ENCODE measurements around the gene KIDINS220. TPM values are rescaled to one million over a fixed set of nuclear protein-coding genes. Genes with fewer than 3 reads are reported as not detected.

The KIDINS220 gene
- polyA plus RNA-seq, 5 donors = 62.9 to 113 (median 103) TPM

- no peak for DNase-seq
Observed at GRCh38 chr2:8806885-8807704, 30.3 kb downstream of the KIDINS220 start.

DNA sequence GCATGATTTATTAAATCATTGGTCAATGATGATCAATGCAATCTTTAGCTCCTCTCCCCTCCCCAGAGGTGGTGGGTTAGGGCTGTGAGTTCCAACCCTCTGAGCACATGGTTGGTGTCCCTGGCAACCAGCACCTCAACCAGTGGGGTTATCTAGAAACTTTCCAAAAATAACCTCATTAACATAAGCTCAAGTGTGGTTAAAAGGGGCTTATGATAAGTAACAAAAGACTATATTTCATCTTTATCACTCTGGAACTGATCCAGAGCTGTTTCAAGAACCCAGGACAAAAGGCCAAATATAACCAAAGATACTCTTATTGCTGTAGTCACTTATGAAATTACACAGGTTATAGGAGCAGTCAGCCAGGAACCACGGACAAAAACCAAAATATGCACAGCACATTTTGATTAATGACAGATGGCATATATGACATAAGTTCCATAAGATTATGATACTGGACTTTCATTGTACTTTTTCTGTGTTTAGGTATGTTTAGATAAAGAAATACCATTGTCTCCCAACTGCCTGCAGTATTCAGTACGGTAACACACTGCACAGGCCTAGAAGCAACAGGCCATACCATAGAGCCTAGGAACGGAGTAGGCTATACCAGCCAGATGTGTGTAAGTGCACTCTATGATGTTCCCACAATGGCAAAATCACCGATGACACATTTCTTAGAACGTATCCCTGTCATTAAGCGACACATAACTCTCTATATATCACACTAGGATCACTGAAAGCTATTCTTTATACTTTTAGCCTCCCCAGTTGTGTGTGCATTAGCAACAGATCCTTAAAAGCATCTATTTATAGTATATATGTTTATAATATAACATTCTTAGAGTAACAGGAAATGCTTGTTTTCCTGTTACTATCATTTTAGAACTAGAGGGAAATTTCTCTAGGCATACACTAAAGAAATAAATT, 31.9 kb downstream of the KIDINS220 start:
- no peak for DNase-seq

- no peak for DNase-seq
Observed at GRCh38 chr2:8803658-8804379, 33.6 kb downstream of the KIDINS220 start.

DNA sequence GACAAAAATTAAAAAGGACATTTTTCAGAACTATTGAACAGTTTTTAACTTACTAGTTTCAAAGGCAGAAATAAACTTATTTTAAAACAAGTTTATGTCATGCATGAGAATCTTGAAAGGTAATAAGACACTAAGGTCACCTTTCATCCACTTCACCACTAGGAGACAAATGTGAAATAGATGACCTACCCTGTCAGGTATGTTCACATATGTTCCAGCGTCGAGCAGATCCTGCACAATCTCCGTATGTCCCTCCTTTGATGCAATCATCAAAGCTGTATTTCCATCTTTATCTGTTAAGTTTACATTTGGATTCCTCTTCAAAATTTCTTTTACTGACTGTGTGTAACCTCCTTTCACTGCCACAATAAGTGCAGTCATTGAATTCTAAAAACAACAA, 34.7 kb downstream of the KIDINS220 start:
- DNase-seq = no peak

GRCh38 chr2:8800821-8801220, 36.6 kb downstream of the KIDINS220 start:
- DNase-seq = no peak

- DNase-seq = no peak
Observed at GRCh38 chr2:8800218-8800617, 37.2 kb downstream of the KIDINS220 start.

- DNase-seq = no peak
Observed at GRCh38 chr2:8799004-8799403, 38.4 kb downstream of the KIDINS220 start.

DNA sequence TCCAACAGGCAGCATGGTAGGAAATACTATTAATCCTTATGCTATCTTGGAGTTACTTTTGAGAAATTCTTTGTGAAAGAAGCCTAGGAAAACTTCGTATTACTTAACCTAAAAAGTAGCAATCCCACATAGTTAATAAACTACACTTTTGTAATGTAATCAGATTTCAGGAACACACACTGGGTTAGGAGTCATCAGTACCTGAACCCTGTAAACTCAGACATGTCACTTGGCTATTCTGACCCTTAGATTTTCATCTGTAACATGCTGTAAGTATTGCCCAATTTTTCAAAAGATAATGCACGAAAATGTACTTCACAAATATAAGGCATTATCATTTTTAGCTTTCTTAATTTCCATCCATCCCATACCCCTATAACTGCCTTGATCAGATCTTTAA, 39.0 kb downstream of the KIDINS220 start:
- DNase-seq = no peak

DNA sequence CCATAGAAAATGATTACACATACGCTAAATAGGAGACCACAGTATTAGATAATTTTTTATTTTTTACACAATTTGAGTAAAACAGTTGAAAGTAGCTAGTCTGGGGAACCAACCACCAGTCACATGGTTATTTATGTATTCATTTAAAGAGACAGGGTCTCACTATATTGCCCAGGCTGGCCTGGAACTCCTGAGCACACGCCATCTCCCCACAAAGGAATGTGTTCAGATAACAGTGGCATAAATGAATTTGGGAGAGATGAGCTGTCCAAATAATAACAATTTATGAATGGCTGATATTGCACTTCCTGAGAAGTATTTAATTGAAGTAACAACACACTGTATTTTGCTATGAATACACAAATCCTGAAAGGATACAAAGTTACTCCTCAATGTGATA, 39.7 kb downstream of the KIDINS220 start:
- no peak for DNase-seq

DNA sequence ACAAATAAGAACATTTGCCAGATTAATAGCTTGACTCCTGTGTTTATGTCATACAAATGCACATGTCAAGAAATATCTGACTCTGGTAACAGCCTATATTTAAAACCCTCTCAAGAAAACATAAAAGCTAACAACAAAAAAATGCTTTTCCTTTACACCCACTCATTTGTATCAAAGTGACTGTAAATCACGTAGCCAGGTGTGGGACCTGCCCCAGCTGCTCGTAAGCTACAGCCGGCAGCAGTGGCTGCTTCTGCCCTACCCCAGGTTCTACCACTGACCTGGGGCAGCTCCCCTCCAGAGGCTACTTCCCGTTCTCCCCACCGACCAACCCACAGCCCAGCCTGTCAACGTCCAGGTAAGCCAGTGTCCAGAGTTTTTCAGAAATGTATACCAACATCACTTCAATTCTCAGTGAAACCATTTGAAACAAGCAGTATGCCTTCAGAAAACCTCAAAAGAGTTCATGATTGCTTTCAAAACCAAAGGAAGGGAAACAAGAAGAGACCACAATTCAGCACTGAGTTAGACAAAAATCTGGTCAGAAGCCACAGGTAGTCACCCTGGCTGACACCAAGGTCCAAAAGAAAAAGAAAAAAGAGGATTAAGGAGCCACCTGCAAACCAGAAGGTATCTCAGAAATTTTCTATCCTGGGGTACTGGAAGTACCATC, 40.4 kb downstream of the KIDINS220 start:
- no peak for DNase-seq

DNA sequence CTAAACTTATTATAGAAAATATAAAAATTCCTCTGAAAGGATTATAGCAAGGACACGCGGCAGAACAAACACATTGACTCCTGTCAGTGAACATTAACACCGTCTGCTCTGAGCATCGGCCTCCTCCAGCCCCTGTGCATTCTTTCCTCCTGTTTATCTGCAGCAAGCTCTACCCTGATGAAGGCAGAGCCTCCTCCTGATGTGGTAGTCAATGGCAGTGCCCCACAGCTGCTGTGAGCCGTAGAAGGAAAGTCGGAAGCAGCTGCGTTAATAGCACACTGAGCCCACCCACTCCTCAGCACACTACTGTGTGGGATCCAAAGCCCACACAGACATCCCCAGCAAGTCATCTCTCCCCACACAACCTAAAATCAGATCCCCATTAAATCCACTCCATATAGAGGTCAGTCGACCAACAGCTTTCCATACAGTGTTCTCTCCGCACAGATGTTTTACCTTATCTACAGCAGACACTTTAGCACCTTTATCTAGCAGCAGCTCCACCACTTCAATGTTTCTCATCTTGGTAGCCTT, 41.0 kb downstream of the KIDINS220 start:
- DNase-seq = no peak

- DNase-seq = peak in 1 of 2 donors; percentile 24
Observed at GRCh38 chr2:8794923-8795825, 42.2 kb downstream of the KIDINS220 start.

DNA sequence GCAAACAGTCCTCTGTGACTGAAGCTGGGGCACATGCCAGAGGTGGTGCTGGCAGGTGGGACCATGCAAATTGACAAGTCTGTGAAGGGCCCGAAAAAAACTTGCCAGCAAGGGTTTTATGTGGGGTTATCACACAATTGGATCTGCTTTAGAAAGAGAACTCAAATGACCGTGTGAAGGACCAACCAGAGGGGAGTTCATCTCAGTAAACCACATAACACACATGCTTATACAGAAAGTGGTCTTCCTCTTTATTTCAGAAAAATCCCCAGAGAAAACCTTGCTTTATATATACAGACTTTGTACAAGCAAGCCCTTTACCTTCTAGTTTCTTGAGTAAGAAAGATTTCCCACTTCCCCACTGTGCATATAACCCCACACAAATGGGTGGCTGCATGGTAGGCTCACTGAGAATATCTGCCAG, 46.7 kb downstream of the KIDINS220 start:
- no peak for DNase-seq

GRCh38 chr2:8786463-8786862, 51.0 kb downstream of the KIDINS220 start:
- no peak for DNase-seq

GRCh38 chr2:8779795-8780671, 57.4 kb downstream of the KIDINS220 start:
- DNase-seq = no peak

- DNase-seq = no peak
Observed at GRCh38 chr2:8774371-8774770, 63.0 kb downstream of the KIDINS220 start.

GRCh38 chr2:8767324-8767723, 70.1 kb downstream of the KIDINS220 start:
- no peak for DNase-seq

DNA sequence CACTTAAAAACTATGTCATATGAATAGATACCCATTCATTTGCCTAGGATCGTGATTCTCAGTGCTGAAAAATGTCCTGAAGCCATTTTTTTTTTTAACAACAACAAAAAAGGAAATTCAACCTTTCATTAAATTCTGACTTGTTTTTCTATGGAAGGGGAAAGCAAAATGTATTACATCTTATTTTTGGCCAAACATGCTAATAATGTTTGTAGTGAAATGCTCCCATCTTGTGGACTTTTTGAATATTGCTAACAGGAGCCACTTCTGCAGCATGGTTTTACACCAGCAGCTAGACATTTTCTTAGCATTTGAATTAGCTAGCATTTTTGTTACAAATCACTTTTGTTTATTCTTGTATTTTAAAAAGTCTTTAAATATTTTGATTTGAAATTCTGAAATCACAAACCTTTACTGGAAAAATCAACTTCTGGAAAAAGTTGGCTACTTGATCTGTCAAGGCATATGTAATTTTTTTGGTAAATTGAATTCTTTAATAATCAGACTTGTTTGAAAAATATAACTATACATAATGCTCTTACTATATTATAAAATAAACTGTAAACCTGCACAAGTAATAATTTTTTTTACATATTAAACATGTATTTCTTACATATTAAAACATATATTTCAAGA, 75.8 kb downstream of the KIDINS220 start:
- peak in 1 of 2 donors; percentile 38 for DNase-seq

DNA sequence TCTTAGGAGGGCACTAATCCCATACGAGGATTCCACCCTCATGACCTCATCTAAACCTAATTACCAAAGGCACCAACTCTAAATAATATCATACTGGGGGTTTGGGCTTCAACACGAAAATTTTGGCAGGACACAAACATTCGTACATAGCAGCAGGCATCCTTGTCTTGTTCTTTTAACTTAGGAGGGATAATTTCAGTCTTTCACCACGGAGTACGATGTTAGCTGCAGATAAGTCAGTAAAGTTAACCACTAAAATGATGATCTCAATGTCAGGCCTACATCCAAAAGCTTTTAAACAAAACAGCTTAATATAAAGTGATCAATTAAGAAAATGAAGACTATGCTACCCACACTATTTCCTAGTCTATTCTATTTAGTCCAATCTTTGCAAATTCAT, 80.7 kb downstream of the KIDINS220 start:
- DNase-seq = no peak
